ENCODE measurements around the gene AMOTL1. TPM values are rescaled to one million over a fixed set of nuclear protein-coding genes. Genes with fewer than 3 reads are reported as not detected.

Gene AMOTL1
- total RNA-seq, 1 donor from 2014 or later: 38.1 TPM

- DNase-seq: no peak
Measured at GRCh38 chr11:94746721-94747120, 21.4 kb upstream of the AMOTL1 start.

GRCh38 chr11:94747146-94747545 is 21.0 kb upstream of the AMOTL1 start:
- DNase-seq: no peak

- DNase-seq: no peak
Measured at GRCh38 chr11:94747601-94748041, 20.5 kb upstream of the AMOTL1 start.

- DNase-seq: peak; percentile 30
Measured at GRCh38 chr11:94749369-94749768, 18.8 kb upstream of the AMOTL1 start.

- peak; percentile 64 for DNase-seq
Measured at GRCh38 chr11:94750319-94751217, 17.6 kb upstream of the AMOTL1 start.

- no peak for DNase-seq
Measured at GRCh38 chr11:94751218-94751609, 16.9 kb upstream of the AMOTL1 start.

- no peak for DNase-seq
Measured at GRCh38 chr11:94751786-94752185, 16.4 kb upstream of the AMOTL1 start.

- no peak for DNase-seq
Measured at GRCh38 chr11:94753630-94754029, 14.5 kb upstream of the AMOTL1 start.

GRCh38 chr11:94754335-94754734 is 13.8 kb upstream of the AMOTL1 start:
- DNase-seq: no peak

- no peak for DNase-seq
Measured at GRCh38 chr11:94754819-94755218, 13.3 kb upstream of the AMOTL1 start.

- no peak for DNase-seq
Measured at GRCh38 chr11:94755494-94755893, 12.7 kb upstream of the AMOTL1 start.

GRCh38 chr11:94757037-94757735 is 11.0 kb upstream of the AMOTL1 start:
- DNase-seq: peak; percentile 28

GRCh38 chr11:94758666-94759065 is 9.5 kb upstream of the AMOTL1 start:
- DNase-seq: no peak

- DNase-seq: no peak
Measured at GRCh38 chr11:94759522-94759921, 8.6 kb upstream of the AMOTL1 start.

GRCh38 chr11:94760296-94760695 is 7.9 kb upstream of the AMOTL1 start:
- no peak for DNase-seq

GRCh38 chr11:94762208-94762607 is 5.9 kb upstream of the AMOTL1 start:
- DNase-seq: peak; percentile 75

GRCh38 chr11:94762995-94763394 is 5.2 kb upstream of the AMOTL1 start:
- no peak for DNase-seq

GRCh38 chr11:94766713-94767206 is 1.4 kb upstream of the AMOTL1 start:
- DNase-seq: no peak

GRCh38 chr11:94767291-94767690 is 865 bp upstream of the AMOTL1 start:
- no peak for DNase-seq

- DNase-seq: peak; percentile 63
Measured at GRCh38 chr11:94768602-94769541, 716 bp downstream of the AMOTL1 start.

GRCh38 chr11:94769880-94770279 is 1.7 kb downstream of the AMOTL1 start:
- no peak for DNase-seq

GRCh38 chr11:94770563-94771120 is 2.5 kb downstream of the AMOTL1 start:
- DNase-seq: no peak

All from dermis blood vessel endothelial cell (primary cell).